Measurements from ENCODE around the gene RILPL1. TPM values are rescaled to one million over a fixed set of nuclear protein-coding genes. Genes with fewer than 3 reads are reported as not detected.

Gene RILPL1
- total RNA-seq, 1 experiment from 2014 or later: 9.7 TPM

DNA sequence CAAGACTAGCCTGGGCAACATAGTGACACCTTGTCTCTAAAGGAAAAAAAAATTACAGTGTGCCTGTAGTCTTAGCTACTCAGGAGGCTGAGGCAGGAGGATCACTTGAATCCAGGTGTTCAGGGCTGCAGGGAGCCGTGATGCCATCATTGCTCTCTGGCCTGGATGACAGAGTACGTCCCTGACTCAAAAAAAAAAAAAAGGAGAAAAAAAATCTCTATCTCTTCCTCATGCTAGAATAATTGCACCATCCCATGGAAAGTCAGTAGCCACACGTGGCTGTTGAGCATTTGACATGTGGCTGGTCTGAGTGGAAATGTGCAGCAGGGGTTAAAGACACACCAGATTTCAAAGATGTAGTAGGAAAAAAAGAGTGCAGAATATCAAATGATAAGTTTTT lies 3.8 kb downstream of the RILPL1 start:
- intact Hi-C loops (cut with micrococcal nuclease; ENCODE audit: unreplicated experiment): no loop called here
- H3K27me3 Mint-ChIP-seq (ENCODE audit: unreplicated experiment): no peaks in the 10 kb centered on the region

DNA sequence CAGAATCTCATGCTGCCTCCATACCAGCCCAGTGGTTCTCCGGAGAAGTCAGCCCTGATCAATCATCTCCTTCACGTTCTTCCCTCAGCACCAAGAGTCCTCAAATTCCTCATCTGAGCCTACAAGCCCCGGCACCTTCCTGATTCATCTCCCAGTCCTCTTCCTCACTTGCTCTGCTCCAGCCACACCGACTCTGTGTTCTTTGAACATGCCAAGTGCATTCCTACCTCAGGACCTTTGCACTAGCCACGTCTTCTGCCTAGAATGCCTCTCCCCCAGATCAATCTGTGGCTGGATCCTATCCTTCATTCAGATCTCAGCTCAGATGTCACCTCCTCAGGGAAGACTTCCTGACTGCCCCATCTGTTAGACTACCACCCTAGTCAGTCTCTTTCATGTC lies 4.7 kb downstream of the RILPL1 start:
- Mint-ChIP-seq H3K27me3 (ENCODE audit: unreplicated experiment) (no peaks in the 10 kb centered on the region), H3K4me3 (ENCODE audit: low read depth, unreplicated experiment) (no peak overlapping the region), H3K9me3 (ENCODE audit: low read depth, unreplicated experiment) (no peaks in the 10 kb centered on the region), H3K36me3 (ENCODE audit: insufficient read depth, unreplicated experiment) (peaks cover 14% of the 10 kb centered on the region), H3K27ac (ENCODE audit: unreplicated experiment) (no peak overlapping the region), H3K4me1 (ENCODE audit: low read depth, unreplicated experiment) (no peaks in the 10 kb centered on the region)
- intact Hi-C loops (cut with micrococcal nuclease; ENCODE audit: unreplicated experiment): no loop called here
- no peak for DNase-seq
- no TSS peak for BruUV-seq (replicated peaks)
- TF ChIP-seq, protein P1, sequence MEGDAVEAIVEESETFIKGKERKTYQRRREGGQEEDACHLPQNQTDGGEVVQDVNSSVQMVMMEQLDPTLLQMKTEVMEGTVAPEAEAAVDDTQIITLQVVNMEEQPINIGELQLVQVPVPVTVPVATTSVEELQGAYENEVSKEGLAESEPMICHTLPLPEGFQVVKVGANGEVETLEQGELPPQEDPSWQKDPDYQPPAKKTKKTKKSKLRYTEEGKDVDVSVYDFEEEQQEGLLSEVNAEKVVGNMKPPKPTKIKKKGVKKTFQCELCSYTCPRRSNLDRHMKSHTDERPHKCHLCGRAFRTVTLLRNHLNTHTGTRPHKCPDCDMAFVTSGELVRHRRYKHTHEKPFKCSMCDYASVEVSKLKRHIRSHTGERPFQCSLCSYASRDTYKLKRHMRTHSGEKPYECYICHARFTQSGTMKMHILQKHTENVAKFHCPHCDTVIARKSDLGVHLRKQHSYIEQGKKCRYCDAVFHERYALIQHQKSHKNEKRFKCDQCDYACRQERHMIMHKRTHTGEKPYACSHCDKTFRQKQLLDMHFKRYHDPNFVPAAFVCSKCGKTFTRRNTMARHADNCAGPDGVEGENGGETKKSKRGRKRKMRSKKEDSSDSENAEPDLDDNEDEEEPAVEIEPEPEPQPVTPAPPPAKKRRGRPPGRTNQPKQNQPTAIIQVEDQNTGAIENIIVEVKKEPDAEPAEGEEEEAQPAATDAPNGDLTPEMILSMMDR (IDR thresholded peaks at IDR 0.05; ENCODE audit: unreplicated experiment): no peak
- CTCF ChIA-PET: interaction anchor here (0.7 kb wide), 1 partner anchor 1098 kb away, joined by 4 read pairs; no protein-coding TSS in a partner anchor

More for the DNA sequence above, 3.8 kb downstream of the RILPL1 start:
- H3K27ac Mint-ChIP-seq (ENCODE audit: unreplicated experiment): no peak overlapping the region
- peaks cover 22% of the 10 kb centered on the region for H3K36me3 Mint-ChIP-seq (ENCODE audit: insufficient read depth, unreplicated experiment)
- no peaks in the 10 kb centered on the region for H3K9me3 Mint-ChIP-seq (ENCODE audit: low read depth, unreplicated experiment)
- no peak overlapping the region for H3K4me3 Mint-ChIP-seq (ENCODE audit: low read depth, unreplicated experiment)
- H3K4me1 Mint-ChIP-seq (ENCODE audit: low read depth, unreplicated experiment): no peaks in the 10 kb centered on the region
- no TSS peak for BruUV-seq (replicated peaks)
- no peak for DNase-seq
- CTCF ChIA-PET: no interaction called here
- TF ChIP-seq, protein P1 (IDR thresholded peaks at IDR 0.05; ENCODE audit: unreplicated experiment): no peak

- no peaks in the 10 kb centered on the region for H3K36me3 Mint-ChIP-seq (ENCODE audit: insufficient read depth, unreplicated experiment)
- intact Hi-C loops (cut with micrococcal nuclease; ENCODE audit: unreplicated experiment): no loop called here
- no TSS peak for BruUV-seq (replicated peaks)
- TF ChIP-seq, protein P1 (IDR thresholded peaks at IDR 0.05; ENCODE audit: unreplicated experiment): no peak
- H3K4me1 Mint-ChIP-seq (ENCODE audit: low read depth, unreplicated experiment): no peaks in the 10 kb centered on the region
- CTCF ChIA-PET: no interaction called here
- no peak overlapping the region for H3K4me3 Mint-ChIP-seq (ENCODE audit: low read depth, unreplicated experiment)
- H3K9me3 Mint-ChIP-seq (ENCODE audit: low read depth, unreplicated experiment): no peaks in the 10 kb centered on the region
- DNase-seq: no peak
- H3K27ac Mint-ChIP-seq (ENCODE audit: unreplicated experiment): no peak overlapping the region
- no peaks in the 10 kb centered on the region for H3K27me3 Mint-ChIP-seq (ENCODE audit: unreplicated experiment)
Measured at GRCh38 chr12:123526542-123527080, 6.9 kb downstream of the RILPL1 start.

DNA sequence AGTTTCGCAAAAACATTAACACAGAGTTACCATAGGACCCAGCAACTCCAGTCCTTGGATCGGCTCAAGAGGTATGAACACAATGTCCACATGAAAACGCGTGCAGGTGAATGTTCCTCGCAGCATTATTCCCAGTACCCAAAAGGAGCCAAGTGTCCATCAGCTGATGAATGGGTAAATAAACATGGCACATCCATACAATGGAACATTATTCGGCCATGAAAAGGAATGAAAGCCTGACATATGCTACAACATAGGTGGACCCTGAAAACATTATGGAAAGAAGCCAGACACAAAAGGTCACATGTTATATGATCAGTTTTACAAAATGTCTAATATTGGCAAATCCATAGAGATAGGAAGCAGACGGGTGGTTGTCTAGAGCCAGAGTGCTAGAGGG lies 9.1 kb downstream of the RILPL1 start:
- H3K27me3 Mint-ChIP-seq (ENCODE audit: unreplicated experiment): no peaks in the 10 kb centered on the region
- H3K36me3 Mint-ChIP-seq (ENCODE audit: insufficient read depth, unreplicated experiment): no peaks in the 10 kb centered on the region
- CTCF ChIA-PET: no interaction called here
- H3K4me1 Mint-ChIP-seq (ENCODE audit: low read depth, unreplicated experiment): peaks cover 5% of the 10 kb centered on the region
- DNase-seq: no peak
- no peak overlapping the region for H3K4me3 Mint-ChIP-seq (ENCODE audit: low read depth, unreplicated experiment)
- intact Hi-C loops (cut with micrococcal nuclease; ENCODE audit: unreplicated experiment): no loop called here
- no peaks in the 10 kb centered on the region for H3K9me3 Mint-ChIP-seq (ENCODE audit: low read depth, unreplicated experiment)
- H3K27ac Mint-ChIP-seq (ENCODE audit: unreplicated experiment): no peak overlapping the region
- BruUV-seq (replicated peaks): no TSS peak
- TF ChIP-seq, protein P1 (IDR thresholded peaks at IDR 0.05; ENCODE audit: unreplicated experiment): no peak

All from Calu3 (cell line).